Heart left ventricle (tissue), 13 donors: ENCODE results near the gene ENOX2.

Experiments
- CTCF ChIP-seq, 12 donors: fragments of 200-600 bp; sonication (generic) in 4 of 12; IDR thresholded peaks; one replicate each; pipeline versions ENCODE4 v1.5.0 to v1.8.0; 2018 to 2022; ENCODE audit warnings: antibody characterized with exemption in 12 of 12, mild to moderate bottlenecking in 5 of 12
- POLR2A ChIP-seq, 2 donors: fragments of 450-650 bp; IDR thresholded peaks; one replicate each; pipeline ENCODE4 v1.6.1; 2017; ENCODE audit warnings: antibody characterized with exemption in 2 of 2, mild to moderate bottlenecking in 2 of 2, moderate library complexity in 2 of 2
- donor health status: ischemic (EF 13 %, LVEDD 7.1; RV severe dilation, severe dysfunction).
- donor health status: DM: no; HTN: yes; CAD: no.
- donor health status: DM: no; HTN: no; CAD: no.
- donor health status: ischemic (EF 25% LVEDD 6.9; RV normal size, moderate dysfunction).
- donor health status: ischemic (EF 25% LVEDD 5.7; RV mildly dilated, moderate dysfunction).
- donor health status: ischemic (EF 35%, LVEDD 5.7; RV mildly dilated, moderate dysfunction).
- donor health status: nonischemic (EF 11% LVEDD 7.7; RV severe dilation, severe dysfunction).
- donor health status: DM: yes; HTN: yes; CAD: no.
- donor health status: PGD.
- donor health status: ischemic (EF 29% LVEDD 5.4; RV normal size, mild dysfunction).
- donor health status: nonischemic (EF 23%, LVEDD 6.1; RV moderate dilation, normal function).

GRCh38 chrX:130885996-130886395, 17.0 kb downstream of the ENOX2 start:
- TF ChIP-seq POLR2A (IDR thresholded peaks at IDR 0.05) (no peak), CTCF (IDR thresholded peaks at IDR 0.05) (no peak)
